HUES6 (cell line): ENCODE results near the gene CHID1.

Experiments used
- H3K27ac ChIP-seq: 2 replicates; pipeline ENCODE4 v1.7.0; 2013; ENCODE audit warnings: low read depth, mild to moderate bottlenecking, low read length, inconsistent platforms
- H3K27me3 ChIP-seq: 2 replicates; pipeline ENCODE4 v1.6.1; 2013; ENCODE audit warnings: low read length; ENCODE audit not compliant: control insufficient read depth, insufficient read depth
- H3K36me3 ChIP-seq: 2 replicates; pipeline ENCODE4 v1.6.1; 2013; ENCODE audit warnings: low read length; ENCODE audit not compliant: control insufficient read depth, insufficient read depth
- H3K4me1 ChIP-seq: 2 replicates; pipeline ENCODE4 v1.6.1; 2013; ENCODE audit warnings: low read length; ENCODE audit not compliant: control insufficient read depth, insufficient read depth
- H3K4me3 ChIP-seq: 2 replicates; pipeline ENCODE4 v1.5.1; 2013; ENCODE audit warnings: low read depth, low read length
- H3K9ac ChIP-seq: one replicate; pipeline ENCODE4 v1.6.1; 2013; ENCODE audit warnings: mild to moderate bottlenecking, low read length
- H3K9me3 ChIP-seq: 2 replicates; pipeline ENCODE4 v1.6.1; 2013; ENCODE audit warnings: low read depth, low read length; ENCODE audit not compliant: control insufficient read depth, insufficient read depth

The CHID1 gene

DNA sequence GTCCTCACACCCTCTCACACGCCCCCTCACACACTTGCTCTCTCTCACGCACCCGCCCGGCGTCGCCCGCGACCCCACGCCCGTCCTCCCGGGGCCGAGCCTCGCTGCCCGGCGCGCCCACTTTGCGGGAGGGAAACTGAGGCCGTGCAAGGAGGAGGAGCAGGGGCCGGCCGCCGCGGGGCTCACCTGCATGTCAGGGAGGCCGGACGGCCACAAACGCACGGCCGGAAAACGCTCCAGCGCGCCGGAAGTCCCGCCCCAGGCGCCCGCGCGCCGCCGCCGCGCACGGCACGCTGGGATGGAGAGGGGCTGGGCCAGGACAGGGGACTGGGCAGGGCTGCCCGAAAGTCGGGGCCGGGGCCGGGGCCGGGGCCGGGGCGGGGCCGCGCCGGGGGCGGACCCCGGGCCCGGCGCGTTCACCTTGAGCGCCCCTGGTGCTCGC is at the start of gene CHID1:
Gene CHID1, minus strand, starts transcription at position 222 of the 442 bp plus-strand sequence. CDS start 5,994 bp downstream, outside the sequence.
- Histone ChIP-seq H3K36me3 (peaks cover 18% of the 10 kb centered on the region), H3K9ac (peak within 1 kb of the TSS; percentile 94), H3K27me3 (no peaks in the 10 kb centered on the region), H3K9me3 (no peaks in the 10 kb centered on the region), H3K27ac (peak within 1 kb of the TSS; percentile 94), H3K4me3 (peak within 1 kb of the TSS; percentile 95), H3K4me1 (peaks cover 11% of the 10 kb centered on the region)

- peaks cover 13% of the 10 kb centered on the region for H3K9me3 ChIP-seq
- peaks cover 55% of the 10 kb centered on the region for H3K36me3 ChIP-seq
- no peak overlapping the region for H3K4me3 ChIP-seq
- H3K27ac ChIP-seq: no peak overlapping the region
- H3K27me3 ChIP-seq: no peaks in the 10 kb centered on the region
- no peak overlapping the region for H3K9ac ChIP-seq
- peaks cover 9% of the 10 kb centered on the region for H3K4me1 ChIP-seq
Measured at GRCh38 chr11:959608-960007, 49.0 kb upstream of the CHID1 start.

GRCh38 chr11:959027-959426 is 48.4 kb upstream of the CHID1 start:
- H3K9ac ChIP-seq: no peak overlapping the region
- H3K4me1 ChIP-seq: peaks cover 9% of the 10 kb centered on the region
- peaks cover 7% of the 10 kb centered on the region for H3K9me3 ChIP-seq
- 0 out of 2 replicates have a peak overlapping the region, but pooled peaks have one; percentile 49 for H3K27ac ChIP-seq
- H3K27me3 ChIP-seq: no peaks in the 10 kb centered on the region
- H3K36me3 ChIP-seq: peaks cover 49% of the 10 kb centered on the region
- H3K4me3 ChIP-seq: no peak overlapping the region

DNA sequence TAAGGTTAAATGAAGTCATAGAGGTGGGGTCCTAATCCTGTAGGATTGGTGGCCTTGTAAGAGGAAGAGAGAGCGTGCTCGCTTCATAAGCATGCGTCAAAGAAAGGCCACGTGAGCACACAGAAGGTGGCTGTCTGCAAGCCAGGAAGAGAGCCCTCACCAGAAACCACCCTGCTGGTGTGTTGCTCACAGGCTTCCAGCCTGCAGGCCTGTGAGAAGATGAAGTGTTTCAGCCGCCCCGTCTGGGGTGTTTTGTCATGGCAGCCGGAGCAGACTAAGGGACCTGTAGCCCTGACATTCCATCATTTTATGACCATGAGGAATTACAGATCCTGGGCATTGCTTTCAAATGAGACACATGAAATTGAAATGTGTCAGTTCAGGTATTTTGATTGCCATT is 47.5 kb upstream of the CHID1 start:
- Histone ChIP-seq H3K9ac (no peak overlapping the region), H3K4me3 (no peak overlapping the region), H3K36me3 (peaks cover 40% of the 10 kb centered on the region), H3K4me1 (peaks cover 9% of the 10 kb centered on the region), H3K27me3 (no peaks in the 10 kb centered on the region), H3K9me3 (no peaks in the 10 kb centered on the region), H3K27ac (no peak overlapping the region)

DNA sequence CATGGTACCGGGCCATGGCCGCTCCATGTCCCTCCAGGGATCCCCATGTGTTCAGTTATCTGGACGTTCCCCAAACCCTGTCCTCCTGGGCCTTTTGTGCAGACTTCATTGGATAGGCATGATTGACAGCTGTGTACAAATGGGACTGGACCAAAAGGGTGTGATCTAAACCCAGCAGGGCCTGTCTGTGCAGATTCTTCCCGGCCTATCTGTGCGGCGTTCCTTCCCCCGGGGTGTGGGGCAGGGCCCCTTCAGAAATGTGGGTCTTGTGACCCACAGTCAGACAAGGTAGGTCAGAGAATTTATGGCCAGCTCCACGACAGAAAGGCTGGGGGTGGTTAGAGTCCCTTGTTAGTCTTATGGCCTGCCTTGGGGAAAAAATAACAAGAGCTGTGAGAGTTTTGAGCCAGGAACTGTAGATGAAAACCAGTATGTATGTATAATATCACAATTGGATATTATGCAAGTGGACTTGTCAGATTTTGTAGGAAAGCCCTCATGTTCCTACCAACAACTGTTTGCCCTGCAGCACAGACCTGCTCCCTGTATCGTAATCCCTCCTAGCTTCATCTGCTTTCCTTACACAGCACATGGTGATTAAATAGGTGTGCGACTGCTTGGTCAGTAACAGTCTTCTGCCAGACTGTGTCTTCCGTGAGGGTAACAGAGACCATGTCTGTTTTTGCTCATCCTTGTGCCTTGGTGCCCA is 46.8 kb upstream of the CHID1 start:
- Histone ChIP-seq H3K36me3 (peaks cover 36% of the 10 kb centered on the region), H3K9me3 (no peaks in the 10 kb centered on the region), H3K27ac (no peak overlapping the region), H3K27me3 (no peaks in the 10 kb centered on the region), H3K4me1 (peaks cover 15% of the 10 kb centered on the region), H3K9ac (no peak overlapping the region), H3K4me3 (no peak overlapping the region)

- Histone ChIP-seq H3K36me3 (peaks cover 20% of the 10 kb centered on the region), H3K9me3 (no peaks in the 10 kb centered on the region), H3K27me3 (no peaks in the 10 kb centered on the region), H3K27ac (no peak overlapping the region), H3K4me3 (no peak overlapping the region), H3K9ac (no peak overlapping the region), H3K4me1 (peaks cover 18% of the 10 kb centered on the region)
Measured at GRCh38 chr11:955154-956063, 44.8 kb upstream of the CHID1 start.

DNA sequence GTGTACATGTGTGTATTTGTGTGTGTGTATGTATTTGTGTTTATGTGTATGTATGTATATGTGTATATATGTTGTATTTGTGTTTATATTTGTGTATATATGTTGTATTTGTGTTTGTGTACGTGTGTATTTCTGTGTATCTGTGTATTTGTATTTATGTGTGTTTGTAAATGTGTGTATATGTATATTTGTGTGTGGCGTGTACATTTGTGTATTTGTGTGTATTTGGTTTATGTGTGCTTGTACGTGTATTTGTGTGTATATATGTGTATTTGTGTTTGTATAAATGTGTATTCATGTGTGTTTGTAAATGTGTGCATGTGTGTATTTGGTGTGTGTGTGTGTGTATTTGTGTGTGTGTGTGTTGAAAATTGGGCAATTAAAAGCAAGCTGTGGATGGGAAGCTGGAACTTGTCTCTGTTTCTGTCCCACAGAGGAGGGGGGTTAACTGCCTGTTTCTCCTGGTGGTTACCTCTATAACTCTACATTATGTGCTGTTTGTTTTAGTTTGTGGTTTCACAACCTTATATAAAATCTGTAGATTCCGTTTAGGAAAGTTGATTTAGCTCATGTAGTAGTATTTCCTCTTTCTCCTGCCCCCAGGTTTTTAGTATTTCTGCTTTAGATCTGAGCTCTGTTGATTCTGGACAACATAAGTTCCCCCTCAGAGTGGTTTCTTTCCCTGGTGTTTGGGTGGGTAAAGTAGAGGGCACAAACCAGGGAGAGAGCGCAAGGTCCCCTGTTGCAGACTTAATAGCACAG is 44.0 kb upstream of the CHID1 start:
- Histone ChIP-seq H3K27ac (no peak overlapping the region), H3K4me3 (no peak overlapping the region), H3K9ac (no peak overlapping the region), H3K36me3 (peaks cover 14% of the 10 kb centered on the region), H3K4me1 (peaks cover 18% of the 10 kb centered on the region), H3K27me3 (no peaks in the 10 kb centered on the region), H3K9me3 (no peaks in the 10 kb centered on the region)

DNA sequence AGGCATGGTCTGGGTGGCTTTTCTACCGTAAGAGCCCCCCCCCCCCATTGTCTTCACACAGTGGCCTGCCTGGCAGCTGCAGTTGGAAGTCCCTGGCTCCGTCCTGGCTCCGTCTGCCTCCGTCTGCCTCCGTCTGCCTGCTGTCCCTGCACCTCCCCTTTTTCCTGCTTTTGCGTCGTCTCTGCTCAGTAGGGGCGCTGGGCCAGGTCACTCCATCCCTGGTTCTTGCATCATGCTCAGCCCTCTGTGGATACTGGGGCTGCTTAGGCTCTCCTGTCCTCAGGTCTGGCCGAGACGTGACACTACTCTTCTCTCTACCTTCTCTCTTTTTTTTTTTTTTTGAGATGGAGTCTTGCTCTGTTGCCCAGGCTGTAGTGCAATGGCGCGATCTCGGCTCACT is 42.9 kb upstream of the CHID1 start:
- Histone ChIP-seq H3K4me3 (no peak overlapping the region), H3K9me3 (no peaks in the 10 kb centered on the region; the same call in 1 of the 2 replicates), H3K27me3 (no peaks in the 10 kb centered on the region), H3K4me1 (peaks cover 18% of the 10 kb centered on the region), H3K36me3 (peaks cover 8% of the 10 kb centered on the region; the same call in 1 of the 2 replicates), H3K9ac (no peak overlapping the region), H3K27ac (no peak overlapping the region)

GRCh38 chr11:952406-953385 is 42.1 kb upstream of the CHID1 start:
- no peak overlapping the region for H3K9ac ChIP-seq
- no peaks in the 10 kb centered on the region for H3K27me3 ChIP-seq
- no peaks in the 10 kb centered on the region; the same call in 1 of the 2 replicates for H3K9me3 ChIP-seq
- peaks cover 8% of the 10 kb centered on the region; the same call in 1 of the 2 replicates for H3K36me3 ChIP-seq
- peaks cover 18% of the 10 kb centered on the region for H3K4me1 ChIP-seq
- H3K27ac ChIP-seq: no peak overlapping the region
- H3K4me3 ChIP-seq: no peak overlapping the region

DNA sequence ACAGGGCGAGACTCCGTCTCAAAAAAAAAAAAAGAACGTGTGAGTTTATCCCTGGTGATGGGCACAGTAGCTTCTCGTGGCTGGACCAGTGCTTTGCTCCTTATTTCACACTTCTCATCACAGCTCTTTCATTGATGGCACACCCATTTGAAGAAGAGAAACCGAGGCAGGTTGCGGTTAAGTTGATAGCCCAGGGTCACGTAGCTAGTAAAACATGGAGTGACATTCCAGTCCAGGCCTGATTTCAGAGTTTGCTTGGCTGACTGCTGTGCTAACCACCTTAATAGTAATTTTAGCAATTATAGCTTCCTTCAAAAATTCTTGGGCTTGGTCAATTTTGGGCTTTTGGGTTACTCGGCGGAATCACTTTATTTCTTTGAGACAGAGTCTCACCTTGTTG is 40.9 kb upstream of the CHID1 start:
- Histone ChIP-seq H3K4me3 (no peak overlapping the region), H3K4me1 (peaks cover 18% of the 10 kb centered on the region), H3K27ac (no peak overlapping the region), H3K9me3 (no peaks in the 10 kb centered on the region; the same call in 1 of the 2 replicates), H3K36me3 (peaks cover 2% of the 10 kb centered on the region; the same call in 1 of the 2 replicates), H3K9ac (no peak overlapping the region), H3K27me3 (no peaks in the 10 kb centered on the region)
